Activated CD8-positive, alpha-beta memory T cell treated with anti-CD3 and anti-CD28 coated beads, Interleukin-2, amount 10 ng/mL, durations not matched to agents 7 days and 5 days (primary cell): ENCODE measurements around the gene CPN2. TPM values are rescaled to one million over a fixed set of nuclear protein-coding genes. Genes with fewer than 3 reads are reported as not detected.

Experiments used
- ATAC-seq: fragments of 150-1000 bp; cut with Tn5 transposase; one replicate; pipeline ENCODE4 v1.10.0; 2021; ENCODE audit warnings: moderate library complexity
- CTCF ChIA-PET: fragments of 350-600 bp; sonication (Branson Sonifier 250); formaldehyde crosslinking; loops from one replicate; lab custom pipeline; 2021; ENCODE audit warnings: antibody characterized with exemption; lab: Charles Lee
- DNase-seq: peaks from one replicate; pipeline ENCODE4 v3.0.0-alpha.2; 2020
- H3K27ac Mint-ChIP-seq: one replicate; pipeline ENCODE4 v1.8.0; 2021; ENCODE audit warnings: mild to moderate bottlenecking, mixed read lengths
- H3K27me3 Mint-ChIP-seq: one replicate; pipeline ENCODE4 v1.8.0; 2021; ENCODE audit warnings: mixed read lengths
- H3K36me3 Mint-ChIP-seq: one replicate; pipeline ENCODE4 v1.8.0; 2021; ENCODE audit warnings: mild to moderate bottlenecking, mixed read lengths
- H3K4me1 Mint-ChIP-seq: one replicate; pipeline ENCODE4 v1.8.0; 2021; ENCODE audit warnings: mixed read lengths
- H3K4me3 Mint-ChIP-seq: one replicate; pipeline ENCODE4 v1.8.0; 2021; ENCODE audit warnings: mild to moderate bottlenecking, moderate library complexity, mixed read lengths
- H3K9me3 Mint-ChIP-seq: one replicate; pipeline ENCODE4 v1.8.0; 2022; ENCODE audit warnings: low read depth, mixed read lengths
- total RNA-seq, 2 experiments: library from RNA; stranded (reverse); gene quantifications; one replicate each; pipeline ENCODE4 v1.2.3, GENCODE V29; 2021

Gene CPN2, protein sequence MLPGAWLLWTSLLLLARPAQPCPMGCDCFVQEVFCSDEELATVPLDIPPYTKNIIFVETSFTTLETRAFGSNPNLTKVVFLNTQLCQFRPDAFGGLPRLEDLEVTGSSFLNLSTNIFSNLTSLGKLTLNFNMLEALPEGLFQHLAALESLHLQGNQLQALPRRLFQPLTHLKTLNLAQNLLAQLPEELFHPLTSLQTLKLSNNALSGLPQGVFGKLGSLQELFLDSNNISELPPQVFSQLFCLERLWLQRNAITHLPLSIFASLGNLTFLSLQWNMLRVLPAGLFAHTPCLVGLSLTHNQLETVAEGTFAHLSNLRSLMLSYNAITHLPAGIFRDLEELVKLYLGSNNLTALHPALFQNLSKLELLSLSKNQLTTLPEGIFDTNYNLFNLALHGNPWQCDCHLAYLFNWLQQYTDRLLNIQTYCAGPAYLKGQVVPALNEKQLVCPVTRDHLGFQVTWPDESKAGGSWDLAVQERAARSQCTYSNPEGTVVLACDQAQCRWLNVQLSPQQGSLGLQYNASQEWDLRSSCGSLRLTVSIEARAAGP
- not detected for total RNA-seq

- no peaks in the 10 kb centered on the region for H3K36me3 Mint-ChIP-seq
- CTCF ChIA-PET: no interaction called here
- H3K9me3 Mint-ChIP-seq: no peaks in the 10 kb centered on the region
- H3K27ac Mint-ChIP-seq: no peak within 1 kb of the TSS
- no peak for DNase-seq
- H3K4me1 Mint-ChIP-seq: no peaks in the 10 kb centered on the region
- no peak for ATAC-seq
- no peak within 1 kb of the TSS for H3K4me3 Mint-ChIP-seq
- H3K27me3 Mint-ChIP-seq: peaks cover 2% of the 10 kb centered on the region
Measured at GRCh38 chr3:194351080-194351672, at the start of gene CPN2. TSS of gene CPN2 (minus strand) at chr3:194351328. CDS start at chr3:194342702, 8,626 bp downstream.

GRCh38 chr3:194399874-194400411 is 48.8 kb upstream of the CPN2 start:
- ATAC-seq (no peak), DNase-seq (no peak)
- H3K27me3 Mint-ChIP-seq: peaks cover 42% of the 10 kb centered on the region
- peaks cover 4% of the 10 kb centered on the region for H3K36me3 Mint-ChIP-seq
- H3K4me3 Mint-ChIP-seq: no peak overlapping the region
- H3K27ac Mint-ChIP-seq: no peak overlapping the region
- H3K4me1 Mint-ChIP-seq: peaks cover 50% of the 10 kb centered on the region
- CTCF ChIA-PET: interaction anchor here (0.7 kb wide), 1 partner anchor 66 kb away, joined by 3 read pairs; no protein-coding TSS in a partner anchor
- H3K9me3 Mint-ChIP-seq: no peaks in the 10 kb centered on the region

DNA sequence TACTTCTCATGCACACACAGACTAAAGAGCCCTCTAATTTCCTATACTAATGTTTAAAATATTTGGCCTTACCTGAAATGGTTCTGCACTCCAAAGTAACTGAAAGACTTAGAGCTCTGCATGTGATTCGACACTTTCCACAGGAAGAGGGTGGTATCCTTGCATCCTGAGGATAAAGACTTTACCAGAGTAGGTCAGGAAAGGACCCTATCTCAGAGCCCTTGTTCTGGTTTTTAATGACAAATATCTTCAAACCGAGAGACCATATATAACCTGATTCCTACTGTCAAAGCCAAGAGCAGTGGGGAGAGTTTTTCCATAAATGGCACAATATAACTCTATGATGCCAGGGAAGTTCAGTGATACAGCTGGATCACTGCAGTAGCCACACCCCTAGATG is 48.0 kb upstream of the CPN2 start, which contains the start of gene GP5:
Gene GP5 (minus strand): TSS at position 101 of the 400 bp plus-strand sequence. CDS start 984 bp downstream, outside the sequence.
- no peak for ATAC-seq
- Mint-ChIP-seq H3K4me1 (peaks cover 51% of the 10 kb centered on the region), H3K36me3 (peaks cover under 1% of the 10 kb centered on the region), H3K9me3 (no peaks in the 10 kb centered on the region), H3K27me3 (peaks cover 49% of the 10 kb centered on the region), H3K27ac (peak within 1 kb of the TSS; percentile 46), H3K4me3 (peak within 1 kb of the TSS; percentile 69)
- DNase-seq: no peak
- CTCF ChIA-PET: interaction anchor here (3.7 to 3.8 kb wide), 2 partner anchors 7 to 55 kb away, joined by 18 to 19 read pairs; no protein-coding TSS in a partner anchor

GRCh38 chr3:194397757-194398312 is 46.7 kb upstream of the CPN2 start:
- DNase-seq: peak; percentile 71

GRCh38 chr3:194396859-194397756 is 46.0 kb upstream of the CPN2 start:
- H3K9me3 Mint-ChIP-seq: no peaks in the 10 kb centered on the region
- peaks cover 51% of the 10 kb centered on the region for H3K4me1 Mint-ChIP-seq
- H3K27ac Mint-ChIP-seq: peak overlapping the region; percentile 54
- H3K36me3 Mint-ChIP-seq: no peaks in the 10 kb centered on the region
- DNase-seq (peak; percentile 56), ATAC-seq (peak; percentile 51)
- H3K27me3 Mint-ChIP-seq: peaks cover 54% of the 10 kb centered on the region
- peak overlapping the region; percentile 69 for H3K4me3 Mint-ChIP-seq
- CTCF ChIA-PET: interaction anchor here (0.9 to 4.4 kb wide), 14 partner anchors 9 to 616 kb away, joined by 3 to 26 read pairs (median 4); partner anchors contain the start of gene LSG1

More at GRCh38 chr3:194397757-194398312, 46.7 kb upstream of the CPN2 start:
- ATAC-seq: peak; percentile 71
- peaks cover 50% of the 10 kb centered on the region for H3K27me3 Mint-ChIP-seq
- H3K36me3 Mint-ChIP-seq: no peaks in the 10 kb centered on the region
- peak overlapping the region; percentile 46 for H3K27ac Mint-ChIP-seq
- CTCF ChIA-PET: interaction anchor here (1.0 to 4.4 kb wide), 12 partner anchors 8 to 617 kb away, joined by 3 to 26 read pairs (median 4); partner anchors contain the start of gene LSG1
- H3K4me1 Mint-ChIP-seq: peaks cover 51% of the 10 kb centered on the region
- H3K4me3 Mint-ChIP-seq: peak overlapping the region; percentile 69
- no peaks in the 10 kb centered on the region for H3K9me3 Mint-ChIP-seq

DNA sequence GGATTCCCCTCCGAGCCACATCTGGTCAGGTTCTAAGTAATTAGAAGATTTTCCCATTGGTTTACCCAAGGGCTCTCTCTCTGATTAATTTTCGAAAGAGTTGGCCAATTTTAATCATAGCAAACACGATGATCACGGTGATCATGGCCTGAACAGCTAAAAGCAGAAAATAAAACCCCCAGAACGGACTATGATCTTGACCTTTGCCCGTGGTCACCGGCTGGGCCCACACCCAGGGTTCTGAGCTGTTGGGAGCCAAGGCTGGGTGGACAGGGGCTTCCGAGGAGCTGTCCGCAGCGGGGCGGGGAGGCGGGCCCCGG is 45.4 kb upstream of the CPN2 start:
- Mint-ChIP-seq H3K9me3 (no peaks in the 10 kb centered on the region), H3K36me3 (no peaks in the 10 kb centered on the region), H3K4me1 (peaks cover 51% of the 10 kb centered on the region), H3K4me3 (peak overlapping the region; percentile 39), H3K27me3 (peaks cover 56% of the 10 kb centered on the region), H3K27ac (no peak overlapping the region)
- ATAC-seq (no peak), DNase-seq (no peak)
- CTCF ChIA-PET: interaction anchor here (0.8 to 4.4 kb wide), 9 partner anchors 10 to 275 kb away, joined by 3 to 26 read pairs (median 4); partner anchors contain the start of gene LSG1

DNA sequence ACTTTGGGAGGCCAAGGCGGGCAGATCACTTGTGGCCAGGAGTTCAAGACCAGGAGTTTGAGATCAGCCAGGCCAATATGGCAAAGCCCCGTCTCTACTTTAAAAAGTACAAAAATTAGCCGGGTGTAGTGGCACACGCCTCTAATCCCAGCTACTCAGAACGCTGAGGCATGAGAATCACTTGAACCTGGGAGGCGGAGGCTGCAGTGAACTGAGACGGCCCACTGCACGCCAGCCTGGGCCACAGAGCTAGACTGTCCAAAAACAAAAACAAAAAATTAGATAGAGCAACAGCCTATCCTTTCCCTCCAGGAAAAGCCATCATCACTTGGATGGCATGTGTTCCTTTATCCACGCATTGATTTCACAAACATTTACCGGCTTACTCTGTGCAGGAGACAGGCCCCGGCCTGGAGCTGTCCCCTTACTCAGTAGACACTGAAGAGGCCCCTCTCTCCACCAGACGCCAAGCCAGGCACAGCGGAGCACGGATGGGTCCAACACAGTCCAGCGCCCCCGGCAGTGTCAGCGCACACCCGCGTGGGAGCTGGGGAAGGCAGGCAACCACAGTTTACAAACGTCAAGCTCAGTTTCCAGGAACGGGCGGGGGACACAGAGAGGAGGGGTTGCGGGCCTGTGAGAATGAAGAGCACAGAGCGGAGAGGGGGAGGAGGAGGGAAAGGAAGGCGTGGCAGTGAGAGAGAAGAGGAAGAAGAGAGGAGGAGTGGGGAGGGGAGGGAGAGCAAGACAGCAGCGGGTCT is 44.8 kb upstream of the CPN2 start:
- Mint-ChIP-seq H3K27ac (no peak overlapping the region), H3K36me3 (no peaks in the 10 kb centered on the region), H3K27me3 (peaks cover 61% of the 10 kb centered on the region), H3K4me1 (peaks cover 51% of the 10 kb centered on the region), H3K9me3 (peaks cover 3% of the 10 kb centered on the region), H3K4me3 (peak overlapping the region; percentile 39)
- peak; percentile 44 for ATAC-seq
- CTCF ChIA-PET: interaction anchor here (0.8 to 4.4 kb wide), 8 partner anchors 10 to 276 kb away, joined by 3 to 26 read pairs (median 6); partner anchors contain the start of gene LSG1
- DNase-seq: peak; percentile 58

- ATAC-seq (no peak), DNase-seq (no peak)
- Mint-ChIP-seq H3K36me3 (no peaks in the 10 kb centered on the region), H3K27ac (no peak overlapping the region), H3K4me3 (no peak overlapping the region), H3K4me1 (peaks cover 51% of the 10 kb centered on the region), H3K9me3 (peaks cover 9% of the 10 kb centered on the region), H3K27me3 (peaks cover 68% of the 10 kb centered on the region)
- CTCF ChIA-PET: interaction anchor here (0.9 to 4.4 kb wide), 6 partner anchors 9 to 61 kb away, joined by 3 to 26 read pairs (median 4); no protein-coding TSS in a partner anchor
Measured at GRCh38 chr3:194395212-194395611, 44.1 kb upstream of the CPN2 start.

DNA sequence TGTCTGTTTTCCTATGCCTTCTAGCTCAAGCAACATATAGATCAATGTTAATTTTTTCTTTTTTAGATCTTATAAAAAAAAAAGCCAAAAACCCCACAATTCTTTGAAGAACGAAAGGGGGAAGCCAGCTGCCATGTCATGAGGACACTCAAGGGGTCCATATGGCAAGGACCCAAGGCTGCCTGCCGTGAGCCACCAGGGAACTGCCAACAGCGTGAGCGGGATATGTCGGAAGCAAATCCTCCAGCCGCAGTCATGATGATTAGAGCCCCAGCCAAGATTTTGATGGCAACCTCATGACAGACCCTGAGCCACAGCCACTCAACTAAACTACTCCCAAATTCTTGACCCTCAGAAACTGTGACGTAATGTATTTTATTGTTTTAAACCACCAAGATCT is 41.4 kb upstream of the CPN2 start:
- Mint-ChIP-seq H3K27ac (no peak overlapping the region), H3K4me1 (peaks cover 28% of the 10 kb centered on the region), H3K27me3 (peaks cover 54% of the 10 kb centered on the region), H3K9me3 (peaks cover 13% of the 10 kb centered on the region), H3K36me3 (no peaks in the 10 kb centered on the region), H3K4me3 (no peak overlapping the region)
- CTCF ChIA-PET: interaction anchor here (0.9 kb wide), 1 partner anchor 59 kb away, joined by 4 read pairs; no protein-coding TSS in a partner anchor
- ATAC-seq (no peak), DNase-seq (no peak)

GRCh38 chr3:194390835-194391234 is 39.7 kb upstream of the CPN2 start:
- Mint-ChIP-seq H3K27me3 (peaks cover 44% of the 10 kb centered on the region), H3K4me1 (peaks cover 13% of the 10 kb centered on the region), H3K9me3 (peaks cover 13% of the 10 kb centered on the region), H3K36me3 (no peaks in the 10 kb centered on the region), H3K4me3 (no peak overlapping the region), H3K27ac (no peak overlapping the region)
- DNase-seq (no peak), ATAC-seq (no peak)
- CTCF ChIA-PET: interaction anchor here (0.9 to 1.1 kb wide), 2 partner anchors 13 to 47 kb away, joined by 3 read pairs; no protein-coding TSS in a partner anchor

DNA sequence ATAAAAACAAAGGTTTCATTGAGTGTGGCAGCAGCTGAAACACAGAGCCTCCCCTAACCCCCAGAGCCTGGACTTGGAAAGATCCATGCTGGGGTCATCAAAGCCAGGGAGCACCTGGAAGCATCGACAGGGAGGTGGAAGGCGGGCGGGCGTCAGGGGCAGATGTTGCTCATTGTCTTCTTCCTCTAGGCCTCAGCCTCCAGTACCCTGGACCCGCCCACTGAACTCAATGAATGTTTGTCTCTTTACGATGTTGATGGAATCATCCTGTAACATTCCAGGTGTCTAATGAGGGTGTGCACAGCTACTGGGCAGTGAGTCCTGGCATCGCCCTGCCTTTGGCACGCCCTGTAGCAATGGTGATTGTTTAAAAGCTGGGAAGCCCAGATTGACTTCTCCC is 38.1 kb upstream of the CPN2 start:
- CTCF ChIA-PET: interaction anchor here (1.3 kb wide), 1 partner anchor 56 kb away, joined by 3 read pairs; no protein-coding TSS in a partner anchor
- no peak overlapping the region for H3K4me3 Mint-ChIP-seq

More for the DNA sequence above, 38.1 kb upstream of the CPN2 start:
- Mint-ChIP-seq H3K4me1 (no peaks in the 10 kb centered on the region), H3K36me3 (no peaks in the 10 kb centered on the region), H3K27me3 (peaks cover 29% of the 10 kb centered on the region), H3K9me3 (peaks cover 13% of the 10 kb centered on the region), H3K27ac (no peak overlapping the region)
- DNase-seq (no peak), ATAC-seq (no peak)
